Gastrocnemius medialis (tissue), 4 donors: ENCODE data around the gene DNAH2. TPM values are rescaled to one million over a fixed set of nuclear protein-coding genes. Genes with fewer than 3 reads are reported as not detected.

Source experiments
- ATAC-seq, 2 donors: fragments of 150-250 bp; one replicate each; pipeline ENCODE4 v1.9.1; 2016
- DNase-seq, 2 donors: peaks; one replicate each; pipeline ENCODE4 v3.0.0-alpha.2; 2019
- H3K27ac ChIP-seq, 4 donors: fragments of 200-600 bp; sonication (generic); 1 replicate in 1 of 4; 2 replicates in 3 of 4; pipeline ENCODE4 v1.5.1; 2016 to 2018; ENCODE audit warnings: mild to moderate bottlenecking in 2 of 4, moderate library complexity in 1 of 4
- H3K27me3 ChIP-seq, 3 donors: fragments of 200-600 bp; sonication (generic) in 2 of 3; 1 replicate in 1 of 3; 2 replicates in 2 of 3; pipeline versions ENCODE4 v1.5.1 to v1.6.0; 2016 to 2019; ENCODE audit warnings: mild to moderate bottlenecking in 1 of 3, moderate library complexity in 1 of 3
- H3K36me3 ChIP-seq, 2 donors: fragments of 200-600 bp; sonication (generic) in 1 of 2; one replicate each; pipeline ENCODE4 v1.5.1; 2017 to 2018
- H3K4me1 ChIP-seq, 2 donors: fragments of 200-600 bp; sonication (generic) in 1 of 2; one replicate each; pipeline ENCODE4 v1.5.1; 2016 to 2017; ENCODE audit warnings: mild to moderate bottlenecking in 2 of 2
- H3K4me3 ChIP-seq, 4 donors: fragments of 200-600 bp; sonication (generic) in 3 of 4; 1 replicate in 1 of 4; 2 replicates in 3 of 4; pipeline ENCODE4 v1.5.1; 2016 to 2019; ENCODE audit warnings: mild to moderate bottlenecking in 2 of 4
- H3K9me3 ChIP-seq, 3 donors: fragments of 200-600 bp; sonication (generic) in 2 of 3; 1 replicate in 1 of 3; 2 replicates in 2 of 3; pipeline ENCODE4 v1.5.1; 2016 to 2019
- CTCF ChIP-seq, 5 experiments: fragments of 450-650 bp in 3 of 5; fragments of 200-600 bp in 2 of 5; sonication (generic) in 2 of 5; IDR thresholded peaks in 4 of 5; conservative IDR thresholded peaks in 1 of 5; 1 replicate in 4 of 5; 2 replicates in 1 of 5; pipeline ENCODE4 v1.5.1; 2016 to 2019; ENCODE audit warnings: antibody characterized with exemption in 5 of 5, mild to moderate bottlenecking in 3 of 5, moderate library complexity in 3 of 5
- POLR2A ChIP-seq, 2 donors: fragments of 450-650 bp; IDR thresholded peaks; one replicate each; pipeline ENCODE4 v1.6.1; 2017; ENCODE audit warnings: antibody characterized with exemption in 2 of 2, mild to moderate bottlenecking in 2 of 2, moderate library complexity in 2 of 2
- in situ Hi-C, 4 donors: fragments of 200-750 bp; cut with MboI; loops; one replicate each; pipeline versions ENCODE4 v1.15.0 to v1.8.0; 2017; ENCODE audit warnings: low sequenced_read_pairs in 4 of 4
- intact Hi-C: fragments of 100-400 bp; cut with DNase I; formaldehyde crosslinking; loops from one replicate; pipeline ENCODE4 v1.15.1; 2023; ENCODE audit warnings: low total_unique reads
- total RNA-seq, 4 donors: library from RNA; depleted of rRNA; stranded (reverse); fragments of >200 nt; gene quantifications; one replicate each; pipeline versions ENCODE4 v1.1.0 to v1.2.3, GENCODE V29; 2016

Gene DNAH2
- total RNA-seq, 4 donors from 2014 or later: not detected

- peaks cover 0 to 19% of the 10 kb centered on the region in 2 donors for H3K36me3 ChIP-seq
- no peak for DNase-seq
- no peak for ATAC-seq
- in situ Hi-C loops (no loop called here), intact Hi-C loops (no loop called here)
- H3K9me3 ChIP-seq: no peaks in the 10 kb centered on the region
- H3K4me1 ChIP-seq: no peaks in the 10 kb centered on the region
- TF ChIP-seq CTCF (IDR thresholded peaks at IDR 0.05 in 4 of 5, conservative IDR thresholded peaks at IDR 0.05 in 1 of 5): no peak
- TF ChIP-seq POLR2A (IDR thresholded peaks at IDR 0.05): no peak
- peak overlapping the region; percentile 14 to 35 (median 24) for H3K4me3 ChIP-seq
- no peak overlapping the region for H3K27ac ChIP-seq
- H3K27me3 ChIP-seq: peaks cover 35 to 43% (median 36%) of the 10 kb centered on the region in 3 donors
These were observed 12.0 kb upstream of the DNAH2 start for GRCh38 chr17:7705269-7706255.

DNA sequence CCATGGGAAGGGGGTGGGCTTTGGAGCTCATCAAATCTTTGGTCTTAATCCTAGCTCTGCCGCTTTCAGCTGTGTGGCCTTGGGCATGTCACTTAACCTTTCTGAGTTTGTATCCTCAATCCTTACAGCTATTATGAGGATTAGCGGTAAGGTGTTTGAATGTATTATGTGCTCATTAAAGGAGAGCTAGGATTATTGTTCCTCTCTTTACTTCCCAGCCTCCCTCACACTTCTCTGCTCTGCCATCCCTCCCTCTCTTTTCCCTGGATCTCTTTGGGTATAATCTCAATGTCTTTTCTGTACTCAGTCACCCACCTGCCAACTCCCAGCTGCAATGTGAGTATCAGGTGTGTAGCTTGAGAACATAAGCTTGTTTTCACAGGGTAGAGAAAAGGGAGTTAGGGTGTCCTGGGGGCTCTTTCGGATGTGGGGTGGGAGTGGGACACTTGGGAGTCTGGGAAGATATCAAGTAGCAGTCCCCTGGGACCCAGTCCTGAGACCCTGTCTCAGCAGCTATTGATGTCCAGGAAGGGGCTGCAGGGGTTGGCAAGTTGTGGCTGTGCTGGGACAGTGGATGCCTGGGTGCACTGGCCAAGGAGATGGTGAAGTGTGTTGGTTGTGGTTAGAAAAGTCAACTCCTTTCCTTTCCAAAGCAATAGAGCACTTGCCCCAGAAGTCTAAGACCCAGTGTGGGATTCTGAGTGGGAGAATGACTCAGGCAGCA lies 10.8 kb upstream of the DNAH2 start:
- ATAC-seq (no peak), DNase-seq (no peak)
- H3K27me3 ChIP-seq: peaks cover 40 to 51% (median 42%) of the 10 kb centered on the region in 3 donors
- H3K4me1 ChIP-seq: no peaks in the 10 kb centered on the region
- H3K4me3 ChIP-seq: no peak overlapping the region
- TF ChIP-seq POLR2A (IDR thresholded peaks at IDR 0.05) (no peak), CTCF (IDR thresholded peaks at IDR 0.05 in 4 of 5, conservative IDR thresholded peaks at IDR 0.05 in 1 of 5) (no peak)
- H3K36me3 ChIP-seq: peaks cover 0 to 13% of the 10 kb centered on the region in 2 donors
- intact Hi-C loops: no loop called here
- H3K9me3 ChIP-seq: no peaks in the 10 kb centered on the region
- in situ Hi-C loops: no loop called here
- no peak overlapping the region for H3K27ac ChIP-seq

GRCh38 chr17:7707446-7707845 lies 10.1 kb upstream of the DNAH2 start:
- DNase-seq: no peak
- in situ Hi-C loops: no loop called here
- ATAC-seq: no peak
- Histone ChIP-seq H3K36me3 (peaks cover 0 to 6% of the 10 kb centered on the region in 2 donors), H3K27ac (no peak overlapping the region), H3K4me1 (no peaks in the 10 kb centered on the region), H3K4me3 (no peak overlapping the region), H3K9me3 (no peaks in the 10 kb centered on the region), H3K27me3 (peaks cover 42 to 51% (median 47%) of the 10 kb centered on the region in 3 donors)
- no peak for TF ChIP-seq POLR2A (IDR thresholded peaks at IDR 0.05)
- no peak for TF ChIP-seq CTCF (IDR thresholded peaks at IDR 0.05 in 4 of 5, conservative IDR thresholded peaks at IDR 0.05 in 1 of 5)
- intact Hi-C loops: no loop called here

- DNase-seq (no peak), ATAC-seq (no peak)
- Histone ChIP-seq H3K4me3 (no peak overlapping the region), H3K27ac (no peak overlapping the region), H3K4me1 (no peaks in the 10 kb centered on the region), H3K36me3 (no peaks in the 10 kb centered on the region), H3K9me3 (no peaks in the 10 kb centered on the region), H3K27me3 (peaks cover 40 to 57% (median 52%) of the 10 kb centered on the region in 3 donors)
- in situ Hi-C loops: no loop called here
- TF ChIP-seq CTCF (IDR thresholded peaks at IDR 0.05 in 4 of 5, conservative IDR thresholded peaks at IDR 0.05 in 1 of 5) (no peak), POLR2A (IDR thresholded peaks at IDR 0.05) (no peak)
- intact Hi-C loops: no loop called here
These were observed 9.4 kb upstream of the DNAH2 start for GRCh38 chr17:7707858-7708750.
